Calu3 (cell line): Measurements from ENCODE around the gene LBX2. TPM values are rescaled to one million over a fixed set of nuclear protein-coding genes. Genes with fewer than 3 reads are reported as not detected.

ENCODE experiments used
- BruUV-seq: library from RNA; stranded (reverse); fragments of 400-500 nt; replicated peaks from 2 replicates; lab custom pipeline; 2021; lab: Mats Ljungman, UMichigan
- CTCF ChIA-PET: fragments of 300-600 bp; sonication (Branson Sonifier 250); formaldehyde crosslinking; loops from one replicate; lab custom pipeline; 2022; ENCODE audit warnings: antibody characterized with exemption; lab: Charles Lee
- DNase-seq: peaks from one replicate; pipeline ENCODE4 v3.0.0; 2022
- H3K27ac Mint-ChIP-seq: one replicate; pipeline ENCODE4 v1.8.0; 2022; ENCODE audit warnings: mixed read lengths; ENCODE audit not compliant: unreplicated experiment
- H3K27me3 Mint-ChIP-seq: one replicate; pipeline ENCODE4 v1.8.0; 2022; ENCODE audit warnings: mixed read lengths; ENCODE audit not compliant: unreplicated experiment
- H3K36me3 Mint-ChIP-seq: one replicate; pipeline ENCODE4 v1.8.0; 2022; ENCODE audit warnings: mild to moderate bottlenecking, moderate library complexity, mixed read lengths; ENCODE audit not compliant: insufficient read depth, unreplicated experiment
- H3K4me1 Mint-ChIP-seq: one replicate; pipeline ENCODE4 v1.8.0; 2022; ENCODE audit warnings: mild to moderate bottlenecking, low read depth, mixed read lengths; ENCODE audit not compliant: unreplicated experiment
- H3K4me3 Mint-ChIP-seq: one replicate; pipeline ENCODE4 v1.8.0; 2022; ENCODE audit warnings: mild to moderate bottlenecking, low read depth, moderate library complexity, mixed read lengths; ENCODE audit not compliant: unreplicated experiment
- H3K9me3 Mint-ChIP-seq: one replicate; pipeline ENCODE4 v1.8.0; 2022; ENCODE audit warnings: low read depth, mixed read lengths; ENCODE audit not compliant: unreplicated experiment
- CTCF ChIP-seq: fragments of 200-600 bp; IDR thresholded peaks from one replicate; pipeline ENCODE4 v1.8.0; 2022; ENCODE audit warnings: antibody characterized with exemption; ENCODE audit not compliant: unreplicated experiment
- intact Hi-C: fragments of 100-400 bp; cut with micrococcal nuclease; formaldehyde crosslinking; loops from one replicate; pipeline ENCODE4 v1.10.0; 2022; ENCODE audit not compliant: unreplicated experiment
- total RNA-seq: library from RNA; stranded (reverse); gene quantifications from 2 replicates; pipeline ENCODE4 v1.2.3, GENCODE V29; 2022

The LBX2 gene
- total RNA-seq, 1 experiment from 2014 or later = 3.5 TPM

- DNase-seq = no peak
- no TSS peak for BruUV-seq
- intact Hi-C loops = loop anchor here (10.0 kb wide), 1 partner anchor 202 kb away; no protein-coding TSS in a partner anchor
- Mint-ChIP-seq H3K4me3 (no peak overlapping the region), H3K27me3 (peaks cover 40% of the 10 kb centered on the region), H3K27ac (no peak overlapping the region), H3K36me3 (peaks cover 5% of the 10 kb centered on the region), H3K9me3 (no peaks in the 10 kb centered on the region), H3K4me1 (peaks cover 9% of the 10 kb centered on the region)
- CTCF ChIA-PET = interaction anchor here (0.5 kb wide), 1 partner anchor 29 kb away, joined by 5 read pairs; the partner anchor contains the start of gene PCGF1
- no peak for TF ChIP-seq CTCF
Observed at GRCh38 chr2:74536166-74536950, 37.0 kb upstream of the LBX2 start.

- intact Hi-C loops = loop anchor here (10.0 kb wide), 1 partner anchor 201 kb away; no protein-coding TSS in a partner anchor
- peaks cover 40% of the 10 kb centered on the region for H3K27me3 Mint-ChIP-seq
- no peak overlapping the region for H3K27ac Mint-ChIP-seq
- no TSS peak for BruUV-seq
- no peak overlapping the region for H3K4me3 Mint-ChIP-seq
- peaks cover 16% of the 10 kb centered on the region for H3K4me1 Mint-ChIP-seq
- no peak for DNase-seq
- no peak for TF ChIP-seq CTCF
- peaks cover 7% of the 10 kb centered on the region for H3K36me3 Mint-ChIP-seq
- no peaks in the 10 kb centered on the region for H3K9me3 Mint-ChIP-seq
- CTCF ChIA-PET = no interaction called here
Observed at GRCh38 chr2:74535440-74535965, 36.1 kb upstream of the LBX2 start.

GRCh38 chr2:74534411-74534810, 35.0 kb upstream of the LBX2 start:
- H3K4me1 Mint-ChIP-seq = peaks cover 17% of the 10 kb centered on the region
- intact Hi-C loops = loop anchor here (10.0 kb wide), 1 partner anchor 200 kb away; no protein-coding TSS in a partner anchor
- CTCF ChIA-PET = no interaction called here

GRCh38 chr2:74533464-74533863, 34.1 kb upstream of the LBX2 start:
- Mint-ChIP-seq H3K9me3 (no peaks in the 10 kb centered on the region), H3K27ac (no peak overlapping the region), H3K27me3 (peaks cover 30% of the 10 kb centered on the region), H3K4me1 (peaks cover 19% of the 10 kb centered on the region), H3K36me3 (peaks cover 28% of the 10 kb centered on the region), H3K4me3 (no peak overlapping the region)
- TF ChIP-seq CTCF = no peak
- intact Hi-C loops = loop anchor here (10.0 kb wide), 1 partner anchor 199 kb away; no protein-coding TSS in a partner anchor
- CTCF ChIA-PET = no interaction called here
- no peak for DNase-seq
- no TSS peak for BruUV-seq

More at GRCh38 chr2:74534411-74534810, 35.0 kb upstream of the LBX2 start:
- H3K4me3 Mint-ChIP-seq = no peak overlapping the region
- peaks cover 18% of the 10 kb centered on the region for H3K36me3 Mint-ChIP-seq
- H3K9me3 Mint-ChIP-seq = no peaks in the 10 kb centered on the region
- DNase-seq = no peak
- H3K27me3 Mint-ChIP-seq = peaks cover 40% of the 10 kb centered on the region
- no peak overlapping the region for H3K27ac Mint-ChIP-seq
- BruUV-seq = no TSS peak
- no peak for TF ChIP-seq CTCF
